ENCODE measurements around the gene CLDN15.

DNA sequence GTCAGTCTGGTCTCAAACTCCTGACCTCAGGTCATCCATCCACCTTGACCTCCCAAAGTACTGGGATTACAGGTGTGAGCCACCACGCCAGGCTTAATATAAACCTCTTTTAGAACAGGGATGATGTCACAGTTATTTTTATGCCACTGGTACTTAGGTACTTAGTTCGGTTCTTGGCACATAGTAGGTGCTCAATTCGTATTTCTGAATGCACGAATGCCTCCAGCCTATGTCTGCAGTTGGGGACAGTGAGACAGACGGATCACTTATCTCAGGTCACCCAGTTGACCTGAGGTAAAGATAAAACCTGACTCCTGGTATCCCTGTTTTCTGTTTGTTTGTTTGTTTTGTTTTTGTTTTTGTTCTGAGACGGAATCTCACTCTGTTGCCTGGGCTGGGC lies 51.4 kb downstream of the CLDN15 start:
- TF ChIP-seq, protein P1, sequence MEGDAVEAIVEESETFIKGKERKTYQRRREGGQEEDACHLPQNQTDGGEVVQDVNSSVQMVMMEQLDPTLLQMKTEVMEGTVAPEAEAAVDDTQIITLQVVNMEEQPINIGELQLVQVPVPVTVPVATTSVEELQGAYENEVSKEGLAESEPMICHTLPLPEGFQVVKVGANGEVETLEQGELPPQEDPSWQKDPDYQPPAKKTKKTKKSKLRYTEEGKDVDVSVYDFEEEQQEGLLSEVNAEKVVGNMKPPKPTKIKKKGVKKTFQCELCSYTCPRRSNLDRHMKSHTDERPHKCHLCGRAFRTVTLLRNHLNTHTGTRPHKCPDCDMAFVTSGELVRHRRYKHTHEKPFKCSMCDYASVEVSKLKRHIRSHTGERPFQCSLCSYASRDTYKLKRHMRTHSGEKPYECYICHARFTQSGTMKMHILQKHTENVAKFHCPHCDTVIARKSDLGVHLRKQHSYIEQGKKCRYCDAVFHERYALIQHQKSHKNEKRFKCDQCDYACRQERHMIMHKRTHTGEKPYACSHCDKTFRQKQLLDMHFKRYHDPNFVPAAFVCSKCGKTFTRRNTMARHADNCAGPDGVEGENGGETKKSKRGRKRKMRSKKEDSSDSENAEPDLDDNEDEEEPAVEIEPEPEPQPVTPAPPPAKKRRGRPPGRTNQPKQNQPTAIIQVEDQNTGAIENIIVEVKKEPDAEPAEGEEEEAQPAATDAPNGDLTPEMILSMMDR (IDR thresholded peaks at IDR 0.05), result no peak
- TF ChIP-seq POLR2AphosphoS5 (IDR thresholded peaks at IDR 0.05; ENCODE audit: insufficient read depth in 1 of 2, low read depth in 1 of 2), result no peak

Measured in vagina (tissue), 2 donors.